ENCODE data around the gene UVRAG. TPM values are rescaled to one million over a fixed set of nuclear protein-coding genes. Genes with fewer than 3 reads are reported as not detected.
"Not testable (repeated sequence)": the region's sequence is repeated elsewhere in the genome, so short reads cannot be mapped to it uniquely, and the experiment has no call there.

Gene UVRAG
- total RNA-seq, 1 experiment from 2014 or later = 6.9 TPM

DNA sequence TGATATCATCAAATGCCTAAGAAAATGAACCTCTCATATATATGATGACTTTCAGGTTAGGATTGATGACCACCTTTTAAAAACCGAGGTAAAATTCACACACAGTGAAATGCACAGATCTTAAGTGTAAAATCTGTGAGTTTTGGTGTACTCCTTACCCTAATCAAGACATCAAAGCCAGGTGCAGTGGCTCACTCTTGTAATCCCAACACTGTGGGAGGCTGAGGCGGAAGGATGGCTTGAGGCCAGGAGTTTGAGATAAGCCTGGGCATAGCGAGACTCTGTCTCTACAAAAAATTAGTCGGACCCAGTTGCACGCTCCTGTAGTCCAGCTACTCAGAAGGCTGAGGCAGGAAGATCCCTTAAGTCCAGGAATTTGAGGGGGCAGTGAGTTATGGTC is 140.4 kb downstream of the UVRAG start:
- in situ Hi-C loops (cut with HindIII; ENCODE audit: low pct_unique_long_range_greater_than_20kb, low sequenced_read_pairs) = no loop called here
- no peak for DNase-seq (ENCODE audit: low read depth)

GRCh38 chr11:75959540-75959939 is 144.5 kb downstream of the UVRAG start:
- DNase-seq (ENCODE audit: low read depth) = no peak
- in situ Hi-C loops (cut with HindIII; ENCODE audit: low pct_unique_long_range_greater_than_20kb, low sequenced_read_pairs) = no loop called here

DNA sequence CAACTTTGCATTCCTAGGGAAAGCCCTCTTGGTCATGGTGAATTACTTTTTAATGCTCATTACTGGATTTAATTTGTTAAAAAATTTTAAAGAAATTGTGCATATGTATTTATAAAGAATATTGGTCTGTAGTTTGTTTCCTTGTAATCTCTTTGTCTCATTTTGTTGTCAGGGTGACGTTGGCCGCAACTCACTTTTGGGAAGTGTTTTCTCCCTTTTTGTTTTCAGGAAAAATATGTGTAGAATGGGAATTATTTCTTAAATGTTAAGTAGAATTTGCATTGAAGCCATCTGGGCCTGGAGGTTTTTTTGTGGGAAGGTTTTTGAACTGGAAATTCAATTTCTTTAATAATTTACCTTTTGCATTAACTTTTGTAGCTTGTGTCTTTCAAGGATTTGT is 149.1 kb downstream of the UVRAG start:
- no peak for DNase-seq (ENCODE audit: low read depth)
- in situ Hi-C loops (cut with HindIII; ENCODE audit: low pct_unique_long_range_greater_than_20kb, low sequenced_read_pairs) = no loop called here

- in situ Hi-C loops (cut with HindIII; ENCODE audit: low pct_unique_long_range_greater_than_20kb, low sequenced_read_pairs) = no loop called here
- DNase-seq (ENCODE audit: low read depth) = no peak
Measured at GRCh38 chr11:75966537-75967287, 151.7 kb downstream of the UVRAG start.

DNA sequence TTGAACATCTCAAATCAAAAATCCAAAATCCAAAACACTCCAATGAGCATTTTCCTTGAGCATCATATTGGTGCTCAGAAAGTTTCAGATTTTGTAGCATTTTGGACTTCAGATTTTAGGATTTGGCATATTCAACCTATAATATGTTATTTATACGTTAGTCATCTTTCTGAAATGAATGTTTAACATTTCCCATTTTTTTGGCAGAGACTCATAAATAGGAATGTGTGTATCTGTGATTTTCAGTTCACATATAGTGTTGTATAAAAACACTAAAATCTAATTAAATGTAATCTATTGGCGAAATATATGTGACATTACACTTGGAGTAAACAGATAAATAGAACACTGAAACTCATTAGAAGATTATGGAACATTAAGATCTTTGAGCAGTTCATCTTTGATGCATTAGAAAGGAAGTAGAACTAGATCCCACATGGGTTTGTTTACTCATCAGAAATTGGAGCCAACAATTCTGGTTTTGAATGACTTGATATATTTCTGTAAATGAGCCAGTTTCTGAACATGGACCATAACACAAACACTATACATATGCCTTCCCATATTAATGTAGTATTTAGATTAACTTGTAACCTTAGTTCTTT is 153.1 kb downstream of the UVRAG start:
- in situ Hi-C loops (cut with HindIII; ENCODE audit: low pct_unique_long_range_greater_than_20kb, low sequenced_read_pairs) = no loop called here

DNA sequence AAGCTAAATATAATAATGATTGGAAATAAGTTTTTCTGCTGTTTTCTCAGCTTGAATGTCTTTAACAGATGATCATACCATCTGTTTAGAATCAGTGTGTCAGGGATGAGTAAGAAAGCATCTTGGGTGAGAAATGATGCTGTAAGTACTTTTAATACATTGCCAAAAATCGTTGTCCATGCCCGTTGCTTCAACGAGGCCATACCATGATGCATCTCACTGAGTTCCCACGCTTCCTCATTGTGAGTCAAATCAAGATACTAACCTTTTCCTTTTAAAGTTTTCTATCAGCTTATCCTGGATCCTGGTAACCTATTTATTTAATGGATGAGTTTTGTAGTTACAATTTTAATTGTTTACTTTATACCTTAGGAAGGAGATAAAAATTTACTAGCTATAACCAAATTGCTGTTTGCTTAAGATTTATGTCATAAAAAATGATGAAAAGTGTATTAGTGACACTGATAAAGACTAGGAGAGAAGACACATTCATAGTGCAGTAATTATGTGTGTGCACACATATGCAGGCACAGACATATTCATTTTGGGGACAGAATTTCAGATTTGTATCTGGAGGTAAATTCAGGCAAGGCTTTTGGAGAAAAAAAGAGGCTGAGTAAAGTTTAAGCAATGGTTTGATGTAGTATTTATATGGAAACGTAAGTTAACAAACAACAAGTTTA is 154.8 kb downstream of the UVRAG start:
- DNase-seq (ENCODE audit: low read depth) = no peak
- in situ Hi-C loops (cut with HindIII; ENCODE audit: low pct_unique_long_range_greater_than_20kb, low sequenced_read_pairs) = no loop called here

More for the DNA sequence above, 153.1 kb downstream of the UVRAG start:
- no peak for DNase-seq (ENCODE audit: low read depth)

DNA sequence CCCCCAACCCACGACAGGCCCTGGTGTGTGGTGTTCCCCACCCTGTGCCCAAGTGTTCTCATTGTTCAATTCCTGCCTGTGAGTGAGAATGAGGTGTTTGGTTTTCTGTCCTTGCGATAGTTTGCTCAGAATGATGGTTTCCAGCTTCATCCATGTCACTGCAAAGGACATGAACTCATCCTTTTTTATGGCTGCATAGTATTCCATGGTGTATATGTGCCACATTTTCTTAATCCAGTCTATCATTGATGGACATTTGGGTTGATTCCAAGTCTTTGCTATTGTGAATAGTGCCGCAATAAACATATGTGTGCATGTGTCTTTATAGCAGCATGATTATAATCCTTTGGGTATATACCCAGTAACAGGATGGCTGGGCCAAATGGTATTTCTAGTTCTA is 158.7 kb downstream of the UVRAG start:
- in situ Hi-C loops (cut with HindIII; ENCODE audit: low pct_unique_long_range_greater_than_20kb, low sequenced_read_pairs); DNase-seq (ENCODE audit: low read depth): not testable (repeated sequence)

- in situ Hi-C loops (cut with HindIII; ENCODE audit: low pct_unique_long_range_greater_than_20kb, low sequenced_read_pairs); DNase-seq (ENCODE audit: low read depth): not testable (repeated sequence)
Measured at GRCh38 chr11:75979075-75979474, 164.1 kb downstream of the UVRAG start.

GRCh38 chr11:75979479-75980027 is 164.5 kb downstream of the UVRAG start:
- in situ Hi-C loops (cut with HindIII; ENCODE audit: low pct_unique_long_range_greater_than_20kb, low sequenced_read_pairs); DNase-seq (ENCODE audit: low read depth): not testable (repeated sequence)

DNA sequence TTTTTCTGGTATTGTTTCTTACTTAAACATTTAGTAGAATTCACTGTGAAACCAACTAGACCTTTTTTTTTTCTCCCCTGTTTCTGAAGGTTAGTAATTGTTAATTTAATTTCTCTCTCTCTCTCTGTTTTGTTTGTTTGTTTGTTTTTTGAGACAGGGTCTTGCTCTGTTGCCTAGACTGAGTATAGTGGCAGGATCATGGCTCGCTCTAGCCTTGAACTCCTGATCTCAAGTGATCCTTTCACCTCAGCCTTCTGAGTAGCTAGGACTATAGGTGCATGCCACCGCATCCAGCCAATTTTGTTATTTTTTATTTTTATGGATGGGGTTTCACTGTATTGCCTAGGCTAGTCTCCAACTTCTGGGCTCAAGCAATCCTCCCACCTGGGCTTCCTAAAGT is 165.0 kb downstream of the UVRAG start:
- no peak for DNase-seq (ENCODE audit: low read depth)
- in situ Hi-C loops (cut with HindIII; ENCODE audit: low pct_unique_long_range_greater_than_20kb, low sequenced_read_pairs) = no loop called here

GRCh38 chr11:75981546-75981945 is 166.5 kb downstream of the UVRAG start:
- no peak for DNase-seq (ENCODE audit: low read depth)
- in situ Hi-C loops (cut with HindIII; ENCODE audit: low pct_unique_long_range_greater_than_20kb, low sequenced_read_pairs) = no loop called here

DNA sequence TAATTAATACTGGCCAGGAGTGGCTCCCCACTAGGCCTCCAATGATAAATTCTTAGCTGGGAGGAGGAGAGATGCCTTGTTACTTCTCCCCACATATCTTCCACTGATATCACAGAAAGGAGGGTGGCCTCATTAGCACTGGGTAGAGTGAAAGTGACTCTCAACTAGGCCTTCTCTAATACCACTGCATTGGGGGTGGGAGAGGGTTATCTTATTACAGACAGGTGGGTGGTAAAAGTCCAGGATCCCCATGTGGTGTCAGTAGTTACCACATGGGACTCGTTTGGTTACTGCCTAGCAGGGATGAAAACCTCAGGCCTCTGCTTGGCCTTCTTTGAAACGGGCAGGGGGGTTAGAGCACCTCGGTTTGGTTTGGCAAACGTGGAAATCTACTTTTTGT is 167.3 kb downstream of the UVRAG start:
- DNase-seq (ENCODE audit: low read depth) = no peak
- in situ Hi-C loops (cut with HindIII; ENCODE audit: low pct_unique_long_range_greater_than_20kb, low sequenced_read_pairs) = no loop called here

GRCh38 chr11:75986966-75987365 is 172.0 kb downstream of the UVRAG start:
- in situ Hi-C loops (cut with HindIII; ENCODE audit: low pct_unique_long_range_greater_than_20kb, low sequenced_read_pairs) = no loop called here
- no peak for DNase-seq (ENCODE audit: low read depth)

- in situ Hi-C loops (cut with HindIII; ENCODE audit: low pct_unique_long_range_greater_than_20kb, low sequenced_read_pairs) = no loop called here
- no peak for DNase-seq (ENCODE audit: low read depth)
Measured at GRCh38 chr11:75993126-75993525, 178.1 kb downstream of the UVRAG start.

DNA sequence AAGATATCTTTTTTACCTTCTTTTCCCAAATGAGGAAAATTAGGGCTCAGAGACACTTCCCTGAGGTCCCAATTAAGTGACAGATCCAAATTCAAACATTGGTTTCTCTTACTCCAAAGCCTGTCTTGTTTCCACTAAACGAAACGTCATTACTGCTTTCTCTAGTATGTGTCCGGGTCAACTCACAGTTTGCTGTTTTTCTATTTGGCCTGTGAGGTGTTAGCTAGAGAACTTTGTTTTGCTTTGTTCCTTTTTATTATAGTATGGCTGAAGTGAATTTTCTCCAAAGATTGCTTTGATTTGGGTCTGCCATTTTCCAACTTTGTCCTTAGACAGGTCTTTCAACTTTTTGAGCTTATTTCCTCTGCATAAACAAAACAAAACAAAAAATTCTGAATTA is 179.6 kb downstream of the UVRAG start:
- in situ Hi-C loops (cut with HindIII; ENCODE audit: low pct_unique_long_range_greater_than_20kb, low sequenced_read_pairs) = no loop called here
- no peak for DNase-seq (ENCODE audit: low read depth)

DNA sequence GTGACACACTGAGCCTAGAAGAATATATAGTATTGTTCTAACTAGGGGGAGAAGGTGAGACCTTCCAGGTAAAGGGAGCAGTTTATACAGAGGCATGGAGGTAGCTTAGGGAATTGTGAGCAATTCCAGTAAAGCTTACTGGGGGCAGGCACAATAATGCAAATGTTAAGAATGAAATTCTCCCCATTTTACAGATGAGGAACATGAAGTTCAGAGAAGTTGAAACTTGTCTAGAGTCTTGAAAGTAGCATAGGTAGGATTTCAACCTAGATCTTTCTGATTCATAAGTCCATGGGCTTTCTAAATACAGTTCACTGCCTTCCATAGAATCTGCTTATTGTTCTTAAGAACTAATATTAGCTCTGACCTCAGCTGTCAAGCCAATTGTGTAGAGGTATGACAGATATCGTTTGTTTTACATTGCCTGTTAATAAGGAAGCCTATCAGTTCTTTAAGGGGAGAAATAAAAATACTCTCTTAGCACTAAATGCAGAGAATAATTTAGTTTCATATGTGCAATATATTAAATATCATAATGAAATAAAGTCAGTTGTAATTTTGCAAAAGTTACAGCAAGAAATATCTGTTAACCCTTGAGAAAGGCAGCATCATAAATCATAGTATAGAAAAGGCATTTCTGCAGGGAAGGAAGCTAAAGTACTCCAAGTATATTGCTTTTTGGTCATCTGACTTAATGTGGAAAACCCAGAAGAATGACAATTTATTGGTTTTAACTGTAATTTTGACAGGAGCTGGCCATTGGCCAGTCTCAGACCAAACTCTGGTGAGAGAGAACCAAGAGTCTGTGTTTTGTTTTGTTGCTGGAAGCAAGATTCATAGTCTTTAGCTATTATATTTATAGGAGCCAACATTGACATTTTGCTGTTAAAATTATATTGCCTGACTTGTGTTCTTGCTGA is 181.8 kb downstream of the UVRAG start:
- in situ Hi-C loops (cut with HindIII; ENCODE audit: low pct_unique_long_range_greater_than_20kb, low sequenced_read_pairs) = no loop called here
- no peak for DNase-seq (ENCODE audit: low read depth)

DNA sequence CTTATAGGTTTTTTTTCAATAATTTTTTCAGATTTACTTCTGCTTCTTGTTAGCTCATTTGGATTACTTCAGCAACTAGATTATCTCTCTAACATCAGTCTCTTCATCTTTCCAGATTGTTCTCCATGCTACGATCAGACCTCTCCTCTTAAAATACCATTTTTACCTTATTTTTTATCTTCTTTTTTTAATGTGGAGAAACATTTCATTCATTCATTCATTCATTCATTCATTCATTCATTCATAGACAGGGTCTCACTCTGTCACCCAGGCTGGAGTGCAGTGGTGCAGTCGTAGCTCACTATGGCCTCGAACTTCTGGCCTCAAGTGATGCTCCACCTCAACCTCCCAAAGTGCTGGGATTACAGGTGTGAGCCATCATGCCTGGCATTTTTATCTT is 189.4 kb downstream of the UVRAG start:
- in situ Hi-C loops (cut with HindIII; ENCODE audit: low pct_unique_long_range_greater_than_20kb, low sequenced_read_pairs) = no loop called here
- no peak for DNase-seq (ENCODE audit: low read depth)

- no peak for DNase-seq (ENCODE audit: low read depth)
- in situ Hi-C loops (cut with HindIII; ENCODE audit: low pct_unique_long_range_greater_than_20kb, low sequenced_read_pairs) = no loop called here
Measured at GRCh38 chr11:76005756-76006155, 190.7 kb downstream of the UVRAG start.
